A549 (cell line): ENCODE measurements around the gene MLLT10. TPM values are rescaled to one million over a fixed set of nuclear protein-coding genes. Genes with fewer than 3 reads are reported as not detected.

Experiments
- ATAC-seq, 2 experiments: fragments of 200-7000 bp in 1 of 2; fragments of >200 bp in 1 of 2; cut with Nextera tagmentation in 1 of 2; cut with Tn5 transposase in 1 of 2; 3 replicates each; pipeline versions ENCODE4 v1.8.0 to v1.9.1; 2018 to 2020; ENCODE audit warnings: mild to moderate bottlenecking in 1 of 2, moderate library complexity in 1 of 2
- CTCF ChIA-PET: fragments of 300-600 bp; sonication (Branson Sonifier 250); formaldehyde crosslinking; extraction: SDS; loops from one replicate; lab custom pipeline; 2021; ENCODE audit warnings: antibody characterized with exemption, inconsistent platforms; lab: Yijun Ruan, JAX
- POLR2A ChIA-PET: fragments of 350-600 bp; formaldehyde crosslinking; extraction: SDS; loops from one replicate; lab custom pipeline; 2021; ENCODE audit warnings: antibody characterized with exemption, inconsistent platforms; lab: Yijun Ruan, JAX
- DNase-seq, 2 experiments: peaks; one replicate each; pipeline versions ENCODE4 v3.0.0 to v3.0.0-alpha.2; 2011 to 2016; ENCODE audit warnings: low read depth in 1 of 2, low spot score in 1 of 2
- FAIRE-seq: peaks from 2 replicates; lab custom pipeline; 2011; peaks lifted over from hg19 to GRCh38; lab: Jason Lieb, UNC
- H3K27ac ChIP-seq, 2 experiments: fragments of >200 bp; sonication (Bioruptor Twin); formaldehyde crosslinking; 3 replicates each; pipeline ENCODE4 v1.5.1; 2016 to 2017
- H3K4me1 ChIP-seq: fragments of >200 bp; sonication (Bioruptor Twin); formaldehyde crosslinking; 3 replicates; pipeline ENCODE4 v1.6.1; 2016
- H3K4me2 ChIP-seq: fragments of >200 bp; sonication (Bioruptor Twin); formaldehyde crosslinking; 3 replicates; pipeline ENCODE4 v1.6.1; 2016
- H3K4me3 ChIP-seq: fragments of >200 bp; sonication (Bioruptor Twin); formaldehyde crosslinking; 3 replicates; pipeline ENCODE4 v1.5.1; 2016
- H3K9me3 ChIP-seq: fragments of >200 bp; sonication (Bioruptor Twin); formaldehyde crosslinking; 3 replicates; pipeline ENCODE4 v1.6.1; 2016
- CHD2 ChIP-seq: fragments of 150-350 bp; IDR thresholded peaks from 2 replicates; pipeline ENCODE4 v1.6.1; 2014; ENCODE audit warnings: low read length; ENCODE audit not compliant: partially characterized antibody
- CHD4 ChIP-seq: fragments of 200-600 bp; sonication (generic); IDR thresholded peaks from 2 replicates; pipeline ENCODE4 v1.6.1; 2016; ENCODE audit warnings: antibody characterized with exemption, mild to moderate bottlenecking, borderline replicate concordance
- CTCF ChIP-seq: fragments of >200 bp; sonication (Bioruptor Twin); formaldehyde crosslinking; IDR thresholded peaks from 3 replicates; pipeline ENCODE4 v1.5.1; 2016
- EHMT2 ChIP-seq: fragments of 200-600 bp; sonication (generic); IDR thresholded peaks from 2 replicates; pipeline ENCODE4 v1.6.1; 2016; ENCODE audit warnings: antibody characterized with exemption, low read depth, mild to moderate bottlenecking, moderate library complexity
- GATA3 ChIP-seq: IDR thresholded peaks from 2 replicates; pipeline ENCODE4 v1.6.1; 2012; ENCODE audit warnings: borderline replicate concordance
- HES2 ChIP-seq: fragments of >200 bp; sonication (Bioruptor Twin); formaldehyde crosslinking; IDR thresholded peaks from 2 replicates; pipeline ENCODE4 v1.6.1; 2016
- HEYL ChIP-seq: fragments of 250-450 bp; sonication (Bioruptor Pico); IDR thresholded peaks from 2 replicates; pipeline ENCODE4 v1.8.0; 2021; ENCODE audit warnings: mild to moderate bottlenecking, moderate library complexity
- JUN ChIP-seq, 2 experiments: fragments of >200 bp; sonication (Bioruptor Twin); formaldehyde crosslinking; IDR thresholded peaks; 2 replicates in 1 of 2; 3 replicates in 1 of 2; pipeline ENCODE4 v1.6.1; 2016 to 2017
- KDM1A ChIP-seq: fragments of 200-600 bp; sonication (generic); IDR thresholded peaks from 2 replicates; pipeline ENCODE4 v1.6.1; 2016; ENCODE audit warnings: low read depth, mild to moderate bottlenecking
- MAFK ChIP-seq: fragments of 450-650 bp; IDR thresholded peaks from 2 replicates; pipeline ENCODE4 v1.6.1; 2014; ENCODE audit not compliant: partially characterized antibody
- MAX ChIP-seq: IDR thresholded peaks from 2 replicates; pipeline ENCODE4 v1.6.1; 2012
- MAZ ChIP-seq: fragments of 150-350 bp; IDR thresholded peaks from 2 replicates; pipeline ENCODE4 v1.6.1; 2014; ENCODE audit warnings: antibody characterized with exemption, low read depth, low read length, borderline replicate concordance
- MYC ChIP-seq: IDR thresholded peaks from 2 replicates; pipeline ENCODE4 v1.6.1; 2012; ENCODE audit warnings: mild to moderate bottlenecking, inconsistent platforms, low read length, improper control_type of control experiment, borderline replicate concordance
- NR3C1 ChIP-seq: fragments of >200 bp; sonication (Bioruptor Twin); formaldehyde crosslinking; IDR thresholded peaks from 3 replicates; pipeline ENCODE4 v1.6.1; 2017
- POLR2A ChIP-seq: IDR thresholded peaks from 2 replicates; pipeline ENCODE4 v1.6.1; 2012; ENCODE audit warnings: mild to moderate bottlenecking, low read length
- RAD21 ChIP-seq, 2 experiments: fragments of >200 bp in 1 of 2; sonication (Bioruptor Twin) in 1 of 2; formaldehyde crosslinking in 1 of 2; IDR thresholded peaks in 1 of 2; conservative IDR thresholded peaks in 1 of 2; 2 replicates in 1 of 2; 3 replicates in 1 of 2; pipeline ENCODE4 v1.6.1; 2012 to 2018; ENCODE audit warnings: inconsistent platforms in 1 of 2
- RARB ChIP-seq: fragments of 250-450 bp; sonication (Bioruptor Pico); IDR thresholded peaks from 2 replicates; pipeline ENCODE4 v1.8.0; 2021; ENCODE audit warnings: mild to moderate bottlenecking, moderate library complexity
- RCOR1 ChIP-seq: fragments of 150-350 bp; IDR thresholded peaks from 2 replicates; pipeline ENCODE4 v1.6.1; 2014; ENCODE audit warnings: antibody characterized with exemption, low read length, low read depth
- SMC3 ChIP-seq: fragments of >200 bp; sonication (Bioruptor Twin); formaldehyde crosslinking; IDR thresholded peaks from 3 replicates; pipeline ENCODE4 v1.6.1; 2018; ENCODE audit warnings: inconsistent platforms
- ZNF302 ChIP-seq: fragments of 250-450 bp; sonication (Bioruptor Pico); IDR thresholded peaks from 2 replicates; pipeline ENCODE4 v1.9.0; 2021; ENCODE audit warnings: inconsistent platforms, mild to moderate bottlenecking, moderate library complexity
- WGBS: methylation state at CpG from one replicate; pipeline ENCODE4 v1.1.6; 2017; ENCODE audit errors: missing lambda C conversion rate; 5-methylcytosine and 5-hydroxymethylcytosine counted together
- polyA plus RNA-seq, 4 experiments: library from polyadenylated mRNA; depleted of rRNA in 3 of 4; stranded (reverse); fragments of >200 nt; fragmentation: RNase III in 1 of 4; extraction: RNeasy Plus Mini Kit Qiagen cat#74134 plus additional on column Dnase treatment in 1 of 4; gene quantifications; 2 replicates in 3 of 4; 3 replicates in 1 of 4; pipeline ENCODE4 v1.2.3, GENCODE V29; 2011 to 2017
- TF ChIP-seq, protein P1 (sequence below): IDR thresholded peaks from 2 replicates; pipeline ENCODE4 v1.6.1; 2012
- TF ChIP-seq, protein P2 (sequence below): fragments of 250-450 bp; sonication (Bioruptor Pico); IDR thresholded peaks from 2 replicates; pipeline ENCODE4 v1.5.0; 2021; ENCODE audit warnings: mild to moderate bottlenecking, moderate library complexity, borderline replicate concordance

Gene MLLT10
- polyA plus RNA-seq, 2 of the 4 experiments (the other 2 are of a cell fraction): 41.7 to 54.1 TPM

DNA sequence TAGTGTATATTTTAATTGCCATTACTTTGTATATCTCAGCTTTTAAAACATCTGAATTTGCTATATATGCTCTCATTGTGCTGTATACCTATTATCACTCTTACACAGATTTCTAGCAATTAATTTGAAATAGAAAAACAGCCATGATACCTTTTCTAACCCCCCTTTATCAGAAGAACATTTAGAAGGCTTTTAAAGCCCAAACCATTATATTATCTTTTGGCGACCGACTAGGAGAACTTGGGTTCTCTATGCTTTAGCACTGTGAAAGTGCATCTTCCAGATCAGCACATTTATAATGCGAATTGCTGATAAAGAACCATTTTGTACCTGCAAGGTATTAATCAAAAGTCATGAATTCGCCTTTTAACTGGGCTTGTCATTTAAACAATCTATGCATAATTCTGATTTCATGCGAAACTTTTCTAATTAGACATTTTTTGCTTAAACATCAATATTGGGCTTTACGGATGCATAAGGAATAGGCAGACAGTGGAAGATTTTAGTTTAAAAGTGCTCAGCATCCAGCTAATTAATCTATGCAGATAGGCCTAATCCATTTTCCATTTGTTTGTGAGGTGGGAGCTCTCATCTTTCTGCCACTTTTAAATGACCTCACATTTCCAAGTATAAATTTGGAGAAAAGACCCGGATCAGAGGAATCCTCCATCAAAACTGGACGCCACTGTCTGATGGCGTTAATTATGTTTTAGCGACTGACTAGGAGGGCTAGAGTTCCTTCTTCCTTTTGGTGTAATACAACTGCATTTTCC is 1.2 kb upstream of the MLLT10 start:
- POLR2A ChIA-PET: interaction anchor here (0.8 to 2.0 kb wide), 6 partner anchors 11 to 696 kb away, joined by 3 to 16 read pairs (median 3); no protein-coding TSS in a partner anchor
- Histone ChIP-seq H3K27ac (peak overlapping the region; percentile 94 to 99), H3K4me2 (peak overlapping the region; percentile 83), H3K9me3 (no peaks in the 10 kb centered on the region), H3K4me3 (peak overlapping the region; percentile 92), H3K4me1 (peaks cover 38% of the 10 kb centered on the region)
- ATAC-seq (no peak), FAIRE-seq (peak; percentile 54), DNase-seq (peak in 1 of 2 experiments; percentile 21)
- 2% methylated on average over 10 of the region's 10 CpGs for WGBS
- peak; percentile 74 for TF ChIP-seq MAFK
- TF ChIP-seq, protein P1, sequence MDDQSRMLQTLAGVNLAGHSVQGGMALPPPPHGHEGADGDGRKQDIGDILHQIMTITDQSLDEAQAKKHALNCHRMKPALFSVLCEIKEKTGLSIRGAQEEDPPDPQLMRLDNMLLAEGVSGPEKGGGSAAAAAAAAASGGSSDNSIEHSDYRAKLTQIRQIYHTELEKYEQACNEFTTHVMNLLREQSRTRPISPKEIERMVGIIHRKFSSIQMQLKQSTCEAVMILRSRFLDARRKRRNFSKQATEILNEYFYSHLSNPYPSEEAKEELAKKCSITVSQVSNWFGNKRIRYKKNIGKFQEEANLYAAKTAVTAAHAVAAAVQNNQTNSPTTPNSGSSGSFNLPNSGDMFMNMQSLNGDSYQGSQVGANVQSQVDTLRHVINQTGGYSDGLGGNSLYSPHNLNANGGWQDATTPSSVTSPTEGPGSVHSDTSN: no peak
- TF ChIP-seq KDM1A: no peak
- TF ChIP-seq, all 56 proteins: peak for 1
- CTCF ChIA-PET: interaction anchor here (1.1 to 5.9 kb wide), 3 partner anchors 14 to 38 kb away, joined by 3 to 37 read pairs (median 4); no protein-coding TSS in a partner anchor

GRCh38 chr10:21534280-21534586 is 201 bp downstream of the MLLT10 start:
- DNase-seq (no peak), FAIRE-seq (no peak), ATAC-seq (peak in 1 of 2 experiments; percentile 76; a peak in 1 of 6 replicates)
- POLR2A ChIA-PET: interaction anchor here (0.8 to 2.0 kb wide), 5 partner anchors 12 to 695 kb away, joined by 3 to 16 read pairs (median 3); no protein-coding TSS in a partner anchor
- Histone ChIP-seq H3K4me1 (peaks cover 38% of the 10 kb centered on the region), H3K4me3 (peak overlapping the region; percentile 92), H3K9me3 (no peaks in the 10 kb centered on the region), H3K4me2 (peak overlapping the region; percentile 82)
- no CpG with 5 or more reads among the region's 26 CpGs for WGBS
- TF ChIP-seq RCOR1: no peak
- no peak for TF ChIP-seq NR3C1
- TF ChIP-seq HEYL: no peak
- TF ChIP-seq ZNF302 (CRISPR knock-in tag): no peak
- no peak for TF ChIP-seq HES2
- TF ChIP-seq SMC3: no peak; the same call in 2 of the 3 replicates
- no peak for TF ChIP-seq MYC
- no peak for TF ChIP-seq RARB
- TF ChIP-seq JUN (IDR thresholded peaks at IDR 0.05): no peak; a peak in 1 of 5 replicates
- TF ChIP-seq, all 56 proteins: peak for 0
- CTCF ChIA-PET: interaction anchor here (5.9 kb wide), 1 partner anchor 39 kb away, joined by 37 read pairs; no protein-coding TSS in a partner anchor
- peak overlapping the region; percentile 94 to 99 for H3K27ac ChIP-seq

GRCh38 chr10:21534604-21535493 is 817 bp downstream of the MLLT10 start:
- peak overlapping the region; percentile 94 to 99 for H3K27ac ChIP-seq
- POLR2A ChIA-PET: no interaction called here
- CTCF ChIA-PET: interaction anchor here (1.8 kb wide), 1 partner anchor 11 kb away, joined by 6 read pairs; no protein-coding TSS in a partner anchor

More at GRCh38 chr10:21534604-21535493, 817 bp downstream of the MLLT10 start:
- WGBS: 3% methylated on average over 27 of the region's 96 CpGs
- no peaks in the 10 kb centered on the region for H3K9me3 ChIP-seq
- DNase-seq (peak; percentile 31 to 69), FAIRE-seq (no peak), ATAC-seq (peak; percentile 61 to 63)
- H3K4me1 ChIP-seq: peaks cover 42% of the 10 kb centered on the region
- H3K4me2 ChIP-seq: peak overlapping the region; percentile 82
- H3K4me3 ChIP-seq: peak overlapping the region; percentile 92
- TF ChIP-seq CTCF (peak; percentile 20; the same call in 2 of the 3 replicates), EHMT2 (no peak), POLR2A (no peak), JUN (IDR thresholded peaks at IDR 0.05) (peak in 1 of 2 experiments; percentile 34; a peak in 2 of 5 replicates), MAFK (no peak), GATA3 (no peak), MAX (peak; percentile 53), MAZ (no peak), RAD21 (conservative IDR thresholded peaks at IDR 0.05 in 1 of 2, IDR thresholded peaks at IDR 0.05 in 1 of 2) (peak in 1 of 2 experiments; percentile 11; a peak in 1 of 5 replicates), CHD4 (no peak), CHD2 (no peak)
- TF ChIP-seq, protein P2, sequence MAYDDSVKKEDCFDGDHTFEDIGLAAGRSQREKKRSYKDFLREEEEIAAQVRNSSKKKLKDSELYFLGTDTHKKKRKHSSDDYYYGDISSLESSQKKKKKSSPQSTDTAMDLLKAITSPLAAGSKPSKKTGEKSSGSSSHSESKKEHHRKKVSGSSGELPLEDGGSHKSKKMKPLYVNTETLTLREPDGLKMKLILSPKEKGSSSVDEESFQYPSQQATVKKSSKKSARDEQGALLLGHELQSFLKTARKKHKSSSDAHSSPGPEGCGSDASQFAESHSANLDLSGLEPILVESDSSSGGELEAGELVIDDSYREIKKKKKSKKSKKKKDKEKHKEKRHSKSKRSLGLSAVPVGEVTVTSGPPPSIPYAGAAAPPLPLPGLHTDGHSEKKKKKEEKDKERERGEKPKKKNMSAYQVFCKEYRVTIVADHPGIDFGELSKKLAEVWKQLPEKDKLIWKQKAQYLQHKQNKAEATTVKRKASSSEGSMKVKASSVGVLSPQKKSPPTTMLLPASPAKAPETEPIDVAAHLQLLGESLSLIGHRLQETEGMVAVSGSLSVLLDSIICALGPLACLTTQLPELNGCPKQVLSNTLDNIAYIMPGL (CRISPR knock-in tag): no peak
- TF ChIP-seq, protein P1: no peak
